H9 (cell line): ENCODE results near the gene TAAR2. TPM values are rescaled to one million over a fixed set of nuclear protein-coding genes. Genes with fewer than 3 reads are reported as not detected.
A peak's percentile ranks its signal among the peaks of the same experiment; 100 is the strongest.

Source experiments
- DNase-seq: peaks from one replicate; pipeline ENCODE4 v3.0.0-alpha.2; 2017
- H2AFZ ChIP-seq: one replicate; pipeline ENCODE4 v1.6.1; 2013; ENCODE audit warnings: mild to moderate bottlenecking, low read length, control low read depth, moderate library complexity
- H2AK5ac ChIP-seq: 2 replicates; pipeline ENCODE4 v1.6.1; 2013; ENCODE audit warnings: low read length, control low read depth, mixed read lengths; ENCODE audit not compliant: insufficient read length
- H2BK120ac ChIP-seq: one replicate; pipeline ENCODE4 v1.6.1; 2013; ENCODE audit warnings: low read depth, mild to moderate bottlenecking, low read length, control low read depth, inconsistent platforms; ENCODE audit not compliant: poor library complexity, severe bottlenecking
- H2BK12ac ChIP-seq: 2 replicates; pipeline ENCODE4 v1.6.1; 2013; ENCODE audit warnings: low read length, control low read depth, mixed read lengths, low read depth; ENCODE audit not compliant: insufficient read length
- H2BK15ac ChIP-seq: 2 replicates; pipeline ENCODE4 v1.6.1; 2013; ENCODE audit warnings: low read depth, low read length, control low read depth
- H2BK20ac ChIP-seq: one replicate; pipeline ENCODE4 v1.6.1; 2013; ENCODE audit warnings: low read depth, mild to moderate bottlenecking, low read length, control low read depth, inconsistent platforms; ENCODE audit not compliant: poor library complexity, severe bottlenecking
- H2BK5ac ChIP-seq: 2 replicates; pipeline ENCODE4 v1.6.1; 2013; ENCODE audit warnings: low read length, control low read depth, mixed read lengths; ENCODE audit not compliant: insufficient read length
- H3K14ac ChIP-seq: 2 replicates; pipeline ENCODE4 v1.6.1; 2013; ENCODE audit warnings: low read length, control low read depth; ENCODE audit not compliant: insufficient read depth
- H3K18ac ChIP-seq: 2 replicates; pipeline ENCODE4 v1.6.1; 2013; ENCODE audit warnings: low read depth, mild to moderate bottlenecking, mixed read lengths, low read length, control low read depth; ENCODE audit not compliant: insufficient read length
- H3K23ac ChIP-seq: 2 replicates; pipeline ENCODE4 v1.6.1; 2013; ENCODE audit warnings: low read length, control low read depth, mixed read lengths, low read depth; ENCODE audit not compliant: insufficient read length
- H3K23me2 ChIP-seq: 2 replicates; pipeline ENCODE4 v1.6.1; 2013; ENCODE audit warnings: low read depth, mild to moderate bottlenecking, mixed read lengths, low read length, control low read depth; ENCODE audit not compliant: insufficient read length, poor library complexity, severe bottlenecking
- H3K27ac ChIP-seq: 2 replicates; pipeline ENCODE4 v1.5.1; 2013; ENCODE audit warnings: low read length, control low read depth, mixed read lengths, low read depth; ENCODE audit not compliant: insufficient read length
- H3K27me3 ChIP-seq: 2 replicates; pipeline ENCODE4 v1.6.1; 2013; ENCODE audit warnings: low read length, control low read depth, inconsistent platforms; ENCODE audit not compliant: insufficient read depth
- H3K4ac ChIP-seq: 2 replicates; pipeline ENCODE4 v1.6.1; 2013; ENCODE audit warnings: low read depth, mild to moderate bottlenecking, control low read depth, inconsistent platforms, low read length, moderate library complexity
- H3K4me1 ChIP-seq: 2 replicates; pipeline ENCODE4 v1.6.1; 2013; ENCODE audit warnings: low read length, control low read depth, inconsistent platforms; ENCODE audit not compliant: insufficient read depth
- H3K4me2 ChIP-seq: 2 replicates; pipeline ENCODE4 v1.6.1; 2013; ENCODE audit warnings: low read length, control low read depth, mixed read lengths; ENCODE audit not compliant: insufficient read length, insufficient read depth
- H3K56ac ChIP-seq: 2 replicates; pipeline ENCODE4 v1.6.1; 2013; ENCODE audit warnings: low read depth, mild to moderate bottlenecking, mixed read lengths, low read length, control low read depth; ENCODE audit not compliant: insufficient read length
- H3K79me1 ChIP-seq: 2 replicates; pipeline ENCODE4 v1.6.1; 2013; ENCODE audit warnings: low read depth, mild to moderate bottlenecking, moderate library complexity, low read length, control low read depth, inconsistent platforms; ENCODE audit not compliant: insufficient read depth, poor library complexity, severe bottlenecking
- H3K79me2 ChIP-seq: 2 replicates; pipeline ENCODE4 v1.6.1; 2013; ENCODE audit warnings: low read length, control low read depth, inconsistent platforms; ENCODE audit not compliant: insufficient read depth
- H3K9ac ChIP-seq: 2 replicates; pipeline ENCODE4 v1.6.1; 2013; ENCODE audit warnings: low read length, control low read depth, mixed read lengths; ENCODE audit not compliant: insufficient read length; ENCODE audit errors: extremely low read depth
- H3K9me3 ChIP-seq: one replicate; pipeline ENCODE4 v1.6.1; 2013; ENCODE audit warnings: low read depth, low read length, inconsistent platforms; ENCODE audit not compliant: control insufficient read depth
- H3T11ph ChIP-seq: one replicate; pipeline ENCODE4 v1.6.1; 2013; ENCODE audit warnings: mild to moderate bottlenecking, low read length, control low read depth, inconsistent platforms
- H4K20me1 ChIP-seq: one replicate; pipeline ENCODE4 v1.6.1; 2013; ENCODE audit not compliant: control insufficient read depth, insufficient read length, insufficient read depth
- H4K5ac ChIP-seq: 2 replicates; pipeline ENCODE4 v1.6.1; 2013; ENCODE audit warnings: low read depth, mild to moderate bottlenecking, mixed read lengths, low read length, control low read depth; ENCODE audit not compliant: insufficient read length
- H4K8ac ChIP-seq: replicated peaks from 2 replicates; pipeline ENCODE4 v1.6.1; 2013; ENCODE audit warnings: low read length, control low read depth, mixed read lengths, low read depth; ENCODE audit not compliant: insufficient read length
- H4K91ac ChIP-seq: 2 replicates; pipeline ENCODE4 v1.6.1; 2013; ENCODE audit warnings: low read depth, mild to moderate bottlenecking, moderate library complexity, mixed read lengths, low read length, control low read depth; ENCODE audit not compliant: insufficient read length
- H3K27ac Mint-ChIP-seq, 3 experiments: 2 replicates in 2 of 3; 3 replicates in 1 of 3; pipeline ENCODE4 v1.8.0; 2020 to 2021; ENCODE audit warnings: mixed read lengths in 3 of 3, mild to moderate bottlenecking in 1 of 3, moderate library complexity in 1 of 3
- H3K27me3 Mint-ChIP-seq: 2 replicates; pipeline ENCODE4 v1.8.0; 2021; ENCODE audit warnings: low read depth, mild to moderate bottlenecking, moderate library complexity, mixed read lengths
- H3K36me3 Mint-ChIP-seq, 3 experiments: 2 replicates in 2 of 3; 3 replicates in 1 of 3; pipeline ENCODE4 v1.8.0; 2020 to 2021; ENCODE audit warnings: low read depth in 3 of 3, mixed read lengths in 3 of 3; ENCODE audit not compliant: insufficient read depth in 1 of 3
- H3K4me1 Mint-ChIP-seq, 2 experiments: 2 replicates each; pipeline ENCODE4 v1.8.0; 2020; ENCODE audit warnings: mixed read lengths in 2 of 2
- H3K4me3 Mint-ChIP-seq, 2 experiments: 2 replicates in 1 of 2; 3 replicates in 1 of 2; pipeline ENCODE4 v1.8.0; 2020 to 2021; ENCODE audit warnings: mild to moderate bottlenecking in 2 of 2, mixed read lengths in 2 of 2, moderate library complexity in 1 of 2
- H3K9me3 Mint-ChIP-seq, 2 experiments: 2 replicates in 1 of 2; 3 replicates in 1 of 2; pipeline ENCODE4 v1.8.0; 2020; ENCODE audit warnings: mild to moderate bottlenecking in 2 of 2, mixed read lengths in 2 of 2, moderate library complexity in 1 of 2
- WGBS: extraction: QIAGEN DNeasy Blood & Tissue Kit; methylation state at CpG from one replicate; pipeline ENCODE4 v1.1.7; 2013; ENCODE audit warnings: missing lambda C conversion rate, low lambda C conversion rate, mixed read lengths; ENCODE audit not compliant: insufficient read length; ENCODE audit errors: extremely low coverage; 5-methylcytosine and 5-hydroxymethylcytosine counted together
- total RNA-seq: library from RNA; stranded (reverse); gene quantifications from 2 replicates; pipeline ENCODE4 v1.2.1, GENCODE V29; 2021
- TF ChIP-seq, protein P1 (sequence below): fragments of 200-600 bp; sonication (generic); conservative IDR thresholded peaks from 3 replicates; pipeline ENCODE4 v1.8.0; 2021; ENCODE audit warnings: antibody characterized with exemption, mild to moderate bottlenecking

Gene TAAR2
- total RNA-seq, 1 experiment from 2014 or later, result not detected

DNA sequence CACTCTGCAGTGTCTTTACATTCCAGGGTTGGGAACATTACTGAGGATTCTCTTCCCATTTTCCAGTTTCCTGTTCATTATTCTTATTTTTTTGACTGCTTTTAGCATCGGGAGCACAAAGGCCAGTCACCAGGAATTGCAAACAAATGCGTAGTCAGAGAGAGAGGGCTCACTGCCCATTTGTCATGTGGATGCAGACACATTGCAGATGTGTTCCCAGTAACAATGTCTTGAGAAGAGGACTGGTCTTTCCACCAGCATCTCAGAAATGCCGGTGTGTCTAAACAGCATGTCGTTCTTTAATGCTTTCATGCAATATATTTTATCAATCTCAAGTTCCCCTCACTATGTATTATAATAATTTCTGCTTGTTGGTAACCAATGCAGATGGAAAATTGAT is 54.9 kb downstream of the TAAR2 start:
- H2AFZ ChIP-seq, result no peak overlapping the region
- H3K23me2 ChIP-seq, result no peaks in the 10 kb centered on the region
- H3T11ph ChIP-seq, result no peak overlapping the region
- no peak overlapping the region for H3K9ac ChIP-seq
- H3K56ac ChIP-seq, result no peak overlapping the region
- H3K14ac ChIP-seq, result no peak overlapping the region
- no peak overlapping the region for H2BK15ac ChIP-seq
- H4K5ac ChIP-seq, result no peak overlapping the region
- no peak overlapping the region for H2BK120ac ChIP-seq
- no peak overlapping the region for H3K4me2 ChIP-seq
- no peak overlapping the region for H3K18ac ChIP-seq
- H3K4me1 ChIP-seq, result peaks cover 7% of the 10 kb centered on the region; the same call in 1 of the 2 replicates
- Mint-ChIP-seq H3K9me3 (no peaks in the 10 kb centered on the region; a peak in 2 of 5 replicates), H3K36me3 (no peaks in the 10 kb centered on the region), H3K4me1 (peaks cover 32% of the 10 kb centered on the region in 2 experiments), H3K27me3 (no peaks in the 10 kb centered on the region), H3K27ac (peak overlapping the region in 2 of 3 experiments; percentile 73 to 86; a peak in 2 of 7 replicates), H3K4me3 (no peak overlapping the region)
- WGBS, result no CpG with 5 or more reads among the region's 4 CpGs
- H3K79me2 ChIP-seq, result no peaks in the 10 kb centered on the region
- DNase-seq, result no peak
- H4K91ac ChIP-seq, result no peak overlapping the region
- H3K27me3 ChIP-seq, result no peaks in the 10 kb centered on the region
- H3K9me3 ChIP-seq, result no peaks in the 10 kb centered on the region
- no peak overlapping the region for H2BK20ac ChIP-seq
- no peak overlapping the region for H2BK5ac ChIP-seq
- no peaks in the 10 kb centered on the region for H3K79me1 ChIP-seq
- TF ChIP-seq, protein P1, sequence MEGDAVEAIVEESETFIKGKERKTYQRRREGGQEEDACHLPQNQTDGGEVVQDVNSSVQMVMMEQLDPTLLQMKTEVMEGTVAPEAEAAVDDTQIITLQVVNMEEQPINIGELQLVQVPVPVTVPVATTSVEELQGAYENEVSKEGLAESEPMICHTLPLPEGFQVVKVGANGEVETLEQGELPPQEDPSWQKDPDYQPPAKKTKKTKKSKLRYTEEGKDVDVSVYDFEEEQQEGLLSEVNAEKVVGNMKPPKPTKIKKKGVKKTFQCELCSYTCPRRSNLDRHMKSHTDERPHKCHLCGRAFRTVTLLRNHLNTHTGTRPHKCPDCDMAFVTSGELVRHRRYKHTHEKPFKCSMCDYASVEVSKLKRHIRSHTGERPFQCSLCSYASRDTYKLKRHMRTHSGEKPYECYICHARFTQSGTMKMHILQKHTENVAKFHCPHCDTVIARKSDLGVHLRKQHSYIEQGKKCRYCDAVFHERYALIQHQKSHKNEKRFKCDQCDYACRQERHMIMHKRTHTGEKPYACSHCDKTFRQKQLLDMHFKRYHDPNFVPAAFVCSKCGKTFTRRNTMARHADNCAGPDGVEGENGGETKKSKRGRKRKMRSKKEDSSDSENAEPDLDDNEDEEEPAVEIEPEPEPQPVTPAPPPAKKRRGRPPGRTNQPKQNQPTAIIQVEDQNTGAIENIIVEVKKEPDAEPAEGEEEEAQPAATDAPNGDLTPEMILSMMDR, result no peak
- no peak overlapping the region for H3K23ac ChIP-seq
- H3K27ac ChIP-seq, result no peak overlapping the region
- no peaks in the 10 kb centered on the region for H4K20me1 ChIP-seq
- H2BK12ac ChIP-seq, result no peak overlapping the region
- H4K8ac ChIP-seq, result no peak overlapping the region
- H2AK5ac ChIP-seq, result no peak overlapping the region
- no peak overlapping the region for H3K4ac ChIP-seq
